GM12878 (cell line): ENCODE results near the gene APCDD1L. TPM values are rescaled to one million over a fixed set of nuclear protein-coding genes. Genes with fewer than 3 reads are reported as not detected.

Source experiments
- ATAC-seq: fragments of 200-7000 bp; cut with Tn5 transposase; 3 replicates; pipeline ENCODE4 v1.9.1; 2020; ENCODE audit warnings: mild to moderate bottlenecking, moderate library complexity
- BruUV-seq: library from RNA; stranded (reverse); fragments of 400-500 nt; replicated peaks from 2 replicates; lab custom pipeline; 2021; lab: Mats Ljungman, UMichigan
- CTCF ChIA-PET: fragments of 300-600 bp; sonication (Branson Sonifier 250); formaldehyde crosslinking; extraction: SDS; loops from one replicate; lab custom pipeline; 2021; ENCODE audit warnings: inconsistent platforms; lab: Yijun Ruan, JAX
- POLR2A ChIA-PET: fragments of 350-600 bp; formaldehyde crosslinking; extraction: SDS; loops from one replicate; lab custom pipeline; 2021; ENCODE audit warnings: inconsistent platforms; lab: Charles Lee
- RAD21 ChIA-PET: fragments of 300-600 bp; sonication (Branson Sonifier 250); formaldehyde crosslinking; loops from one replicate; lab custom pipeline; 2023; ENCODE audit warnings: antibody characterized with exemption; ENCODE audit not compliant: unreplicated experiment; lab: Charles Lee
- SMC1A ChIA-PET: fragments of 300-600 bp; sonication (Branson Sonifier 250); formaldehyde crosslinking; loops from one replicate; lab custom pipeline; 2023; ENCODE audit not compliant: unreplicated experiment, uncharacterized antibody; lab: Charles Lee
- DNase-seq: peaks from one replicate; pipeline ENCODE4 v3.0.0-alpha.2; 2011; ENCODE audit warnings: low read depth, low spot score
- FAIRE-seq: peaks from 3 replicates; lab custom pipeline; 2011; peaks lifted over from hg19 to GRCh38; lab: Jason Lieb, UNC
- H2AFZ ChIP-seq: 2 replicates; pipeline ENCODE4 v1.6.0; 2011; ENCODE audit warnings: low read depth, low read length, control low read depth; ENCODE audit not compliant: control insufficient read depth
- H3K27ac ChIP-seq: 2 replicates; pipeline ENCODE4 v1.5.1; 2011; ENCODE audit warnings: control low read depth; ENCODE audit not compliant: control insufficient read depth, insufficient read depth
- H3K27me3 ChIP-seq, 2 experiments: replicated peaks in 1 of 2; 2 replicates each; pipeline versions ENCODE4 v1.6.0 to v1.6.1; 2011; ENCODE audit warnings: low read length in 1 of 2; ENCODE audit not compliant: control insufficient read depth in 2 of 2, insufficient read depth in 2 of 2
- H3K36me3 ChIP-seq, 2 experiments: 2 replicates each; pipeline ENCODE4 v1.5.1; 2011; ENCODE audit warnings: low read length in 1 of 2; ENCODE audit not compliant: control insufficient read depth in 2 of 2, insufficient read depth in 2 of 2
- H3K4me1 ChIP-seq: 2 replicates; pipeline ENCODE4 v1.6.1; 2011; ENCODE audit warnings: mild to moderate bottlenecking, low read length, moderate library complexity, mixed read lengths; ENCODE audit not compliant: control insufficient read depth, insufficient read depth
- H3K4me2 ChIP-seq: 2 replicates; pipeline ENCODE4 v1.6.0; 2011; ENCODE audit warnings: control low read depth; ENCODE audit not compliant: control insufficient read depth, insufficient read depth
- H3K4me3 ChIP-seq: fragments of 200-600 bp; sonication (generic); 2 replicates; pipeline ENCODE4 v1.5.1; 2016
- H3K79me2 ChIP-seq: 2 replicates; pipeline ENCODE4 v1.6.0; 2011; ENCODE audit warnings: low read length; ENCODE audit not compliant: control insufficient read depth, insufficient read depth
- H3K9ac ChIP-seq: 2 replicates; pipeline ENCODE4 v1.8.0; 2011; ENCODE audit warnings: low read length, control low read depth, mixed read lengths; ENCODE audit not compliant: control insufficient read depth, insufficient read depth
- H3K9me3 ChIP-seq: replicated peaks from 3 replicates; pipeline ENCODE4 v1.5.1; 2011; ENCODE audit warnings: mild to moderate bottlenecking, low read length; ENCODE audit not compliant: control insufficient read depth, insufficient read depth
- H4K20me1 ChIP-seq: 2 replicates; pipeline ENCODE4 v1.6.0; 2011; ENCODE audit not compliant: control insufficient read depth, insufficient read depth
- BCL3 ChIP-seq: IDR thresholded peaks from 2 replicates; pipeline ENCODE4 v1.6.1; 2011; ENCODE audit warnings: borderline replicate concordance, low read depth, mild to moderate bottlenecking, moderate library complexity, low read length; ENCODE audit not compliant: insufficient read depth, poor library complexity, severe bottlenecking
- CBFB ChIP-seq: IDR thresholded peaks from 2 replicates; pipeline ENCODE4 v1.6.1; 2016; ENCODE audit warnings: antibody characterized with exemption, low read depth
- CHD2 ChIP-seq: IDR thresholded peaks from 2 replicates; pipeline ENCODE4 v1.6.1; 2011; ENCODE audit warnings: low read depth, low read length, improper control_type of control experiment, borderline replicate concordance
- CREB1 ChIP-seq: IDR thresholded peaks from 2 replicates; pipeline ENCODE4 v1.6.1; 2012; ENCODE audit warnings: low read depth, mild to moderate bottlenecking, inconsistent platforms
- CUX1 ChIP-seq: IDR thresholded peaks from 2 replicates; pipeline ENCODE4 v1.6.1; 2012; ENCODE audit warnings: improper control_type of control experiment, low read depth, low read length; ENCODE audit not compliant: insufficient replicate concordance
- DPF2 ChIP-seq: fragments of 450-650 bp; IDR thresholded peaks from 2 replicates; pipeline ENCODE4 v1.6.1; 2017; ENCODE audit warnings: mild to moderate bottlenecking
- ETV6 ChIP-seq, 2 experiments: fragments of 450-650 bp in 1 of 2; IDR thresholded peaks in 1 of 2; conservative IDR thresholded peaks in 1 of 2; 2 replicates each; pipeline ENCODE4 v1.6.1; 2014; ENCODE audit warnings: antibody characterized with exemption in 1 of 2, borderline replicate concordance in 1 of 2, low read depth in 1 of 2, mild to moderate bottlenecking in 1 of 2, moderate library complexity in 1 of 2
- HDAC2 ChIP-seq: fragments of 200-600 bp; sonication (generic); IDR thresholded peaks from 2 replicates; pipeline ENCODE4 v1.6.1; 2017
- IRF4 ChIP-seq: IDR thresholded peaks from 2 replicates; pipeline ENCODE4 v1.6.1; 2011; ENCODE audit warnings: low read depth, low read length
- MLLT1 ChIP-seq: fragments of 450-650 bp; IDR thresholded peaks from 2 replicates; pipeline ENCODE4 v1.6.1; 2016; ENCODE audit warnings: mild to moderate bottlenecking
- MYB ChIP-seq: fragments of 150-350 bp; IDR thresholded peaks from 2 replicates; pipeline ENCODE4 v1.6.1; 2014; ENCODE audit warnings: mild to moderate bottlenecking, low read depth, low read length, borderline replicate concordance
- NR2F1 ChIP-seq: fragments of 450-650 bp; conservative IDR thresholded peaks from 2 replicates; pipeline ENCODE4 v1.6.1; 2017; ENCODE audit warnings: mild to moderate bottlenecking
- RAD51 ChIP-seq: fragments of 450-650 bp; IDR thresholded peaks from 2 replicates; pipeline ENCODE4 v1.6.1; 2016; ENCODE audit warnings: moderate library complexity, mild to moderate bottlenecking, inconsistent platforms
- SIN3A ChIP-seq: IDR thresholded peaks from 2 replicates; pipeline ENCODE4 v1.6.1; 2012; ENCODE audit warnings: low read depth, low read length, improper control_type of control experiment
- SUPT20H ChIP-seq: IDR thresholded peaks from 2 replicates; pipeline ENCODE4 v1.6.1; 2011; ENCODE audit warnings: low read depth, mild to moderate bottlenecking, low read length, moderate library complexity, borderline replicate concordance; ENCODE audit not compliant: control insufficient read depth
- YBX1 ChIP-seq: fragments of 450-650 bp; IDR thresholded peaks from 2 replicates; pipeline ENCODE4 v1.6.1; 2016; ENCODE audit warnings: antibody characterized with exemption
- WGBS: methylation state at CpG from one replicate; pipeline ENCODE4 v1.1.6; 2016; ENCODE audit warnings: low lambda C conversion rate; ENCODE audit not compliant: insufficient replicate concordance, insufficient coverage; ENCODE audit errors: missing lambda C conversion rate; 5-methylcytosine and 5-hydroxymethylcytosine counted together
- in situ Hi-C: fragments of 300-500 bp; cut with MboI; formaldehyde crosslinking; loops from 9 replicates; pipeline ENCODE4 v1.14.3; 2018; ENCODE audit warnings: mixed read lengths
- intact Hi-C: fragments of 100-400 bp; cut with micrococcal nuclease; formaldehyde crosslinking; loops from one replicate; pipeline ENCODE4 v1.14.2; 2022; ENCODE audit not compliant: unreplicated experiment
- polyA plus RNA-seq, 11 experiments: library from polyadenylated mRNA; depleted of rRNA in 4 of 11; unstranded in 6 of 11; stranded (reverse) in 5 of 11; fragments of >200 nt; fragmentation: Nextera tagmentation in 4 of 11; fragmentation: Illumina TruSeq in 1 of 11; extraction: Ambion mirVana in 4 of 11; extraction: Trizol in 1 of 11; gene quantifications; 1 replicate in 1 of 11; 2 replicates in 10 of 11; pipeline versions ENCODE4 v1.2.1 to v1.2.3, GENCODE V29; 2011 to 2016; ENCODE audit warnings: inconsistent platforms in 2 of 11, missing spikeins in 2 of 11, low read depth in 1 of 11
- total RNA-seq, 4 experiments: library from RNA; depleted of rRNA in 3 of 4; stranded (reverse); fragments of >200 nt in 3 of 4; fragmentation: Illumina TruSeq in 1 of 4; extraction: Trizol in 1 of 4; gene quantifications; 2 replicates each; pipeline versions ENCODE4 v1.2.1 to v1.2.3, GENCODE V29; 2013 to 2021

APCDD1L gene
- total and polyA plus RNA-seq, 10 of the 15 experiments (the other 5 are each of a cell fraction or from before 2014, with no cell fraction given), result 0.14 to 0.50 TPM; not detected in 8

GRCh38 chr20:58432186-58432954 lies 82.8 kb downstream of the APCDD1L start:
- no TSS peak for BruUV-seq
- 0 out of 2 replicates have a peak, but pooled peaks cover 2% of the 10 kb centered on the region for H3K4me1 ChIP-seq
- H3K9ac ChIP-seq, result no peak overlapping the region
- no peaks in the 10 kb centered on the region for H3K27me3 ChIP-seq
- FAIRE-seq, result no peak
- no peaks in the 10 kb centered on the region for H3K9me3 ChIP-seq
- H4K20me1 ChIP-seq, result peaks cover 5% of the 10 kb centered on the region
- RAD21 ChIA-PET, result interaction anchor here (0.5 to 1.1 kb wide), 3 partner anchors 27 to 212 kb away, joined by 3 read pairs; partner anchors contain the start of gene VAPB
- H3K4me2 ChIP-seq, result no peak overlapping the region
- in situ Hi-C loops, result no loop called here
- no peak overlapping the region for H3K27ac ChIP-seq
- POLR2A ChIA-PET, result no interaction called here
- H3K79me2 ChIP-seq, result peaks cover 39% of the 10 kb centered on the region
- H3K4me3 ChIP-seq, result no peak overlapping the region
- no peak for ATAC-seq
- CTCF ChIA-PET, result interaction anchor here (0.9 to 2.6 kb wide), 4 partner anchors 9 to 14 kb away, joined by 3 to 10 read pairs (median 6); no protein-coding TSS in a partner anchor
- no peak for DNase-seq
- peaks cover 7 to 28% of the 10 kb centered on the region in 2 experiments; a peak in 3 of 4 replicates for H3K36me3 ChIP-seq
- no peak overlapping the region for H2AFZ ChIP-seq
- intact Hi-C loops, result no loop called here
- 95% methylated on average over 3 of the region's 3 CpGs for WGBS
- SMC1A ChIA-PET, result interaction anchor here (1.1 to 1.2 kb wide), 2 partner anchors 14 to 17 kb away, joined by 3 to 5 read pairs; no protein-coding TSS in a partner anchor
- TF ChIP-seq NR2F1 (no peak), CUX1 (no peak), SIN3A (no peak), MLLT1 (no peak), CBFB (no peak), DPF2 (no peak), IRF4 (no peak), YBX1 (no peak), MYB (no peak), SUPT20H (no peak), CHD2 (no peak), HDAC2 (no peak), ETV6 (conservative IDR thresholded peaks at IDR 0.05 in 1 of 2, IDR thresholded peaks at IDR 0.05 in 1 of 2; ENCODE audit: borderline replicate concordance in 1 of 2, low read depth in 1 of 2) (no peak), RAD51 (no peak), BCL3 (no peak), CREB1 (no peak)
